IPS DF 4.7 (cell line): ENCODE data around the gene WDR27.

Experiments used
- DNase-seq: peaks from one replicate; pipeline ENCODE4 v3.0.0-alpha.2; 2013; ENCODE audit warnings: low spot score; ENCODE audit errors: extremely low read depth

WDR27 gene

GRCh38 chr6:169701954-169702839 is at the start of gene WDR27, which contains the start of gene C6orf120:
WDR27 (minus strand) TSS chr6:169702029; CDS start chr6:169689005, 13,024 bp downstream.
C6orf120 (plus strand) TSS chr6:169702126; CDS start chr6:169702460, 334 bp downstream.
- DNase-seq: peak; percentile 83

- no peak for DNase-seq
These were observed 44.7 kb upstream of the WDR27 start for GRCh38 chr6:169746556-169746955.

- DNase-seq: no peak
These were observed 43.6 kb upstream of the WDR27 start for GRCh38 chr6:169745405-169745804.

DNA sequence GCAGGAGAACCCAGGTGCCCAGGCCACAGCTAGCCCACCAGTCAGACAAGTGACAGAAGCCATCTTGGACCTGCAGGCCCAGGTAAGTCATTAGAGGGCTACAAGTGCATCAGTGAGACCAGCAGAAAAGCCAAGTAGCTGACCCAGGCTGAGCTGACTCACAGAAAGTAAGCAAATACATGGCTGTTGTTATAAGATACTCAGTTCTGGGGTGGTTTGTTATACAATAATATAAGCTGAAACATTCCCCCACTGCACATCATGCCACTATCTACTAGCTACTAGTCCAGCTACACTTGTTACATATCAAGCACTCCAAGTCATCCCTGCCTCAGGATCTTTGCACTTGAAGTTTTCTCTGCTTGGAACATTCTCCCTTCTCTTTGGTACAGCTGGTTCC is 39.5 kb upstream of the WDR27 start:
- DNase-seq: no peak

- DNase-seq: no peak
These were observed 37.2 kb upstream of the WDR27 start for GRCh38 chr6:169738976-169739529.

DNA sequence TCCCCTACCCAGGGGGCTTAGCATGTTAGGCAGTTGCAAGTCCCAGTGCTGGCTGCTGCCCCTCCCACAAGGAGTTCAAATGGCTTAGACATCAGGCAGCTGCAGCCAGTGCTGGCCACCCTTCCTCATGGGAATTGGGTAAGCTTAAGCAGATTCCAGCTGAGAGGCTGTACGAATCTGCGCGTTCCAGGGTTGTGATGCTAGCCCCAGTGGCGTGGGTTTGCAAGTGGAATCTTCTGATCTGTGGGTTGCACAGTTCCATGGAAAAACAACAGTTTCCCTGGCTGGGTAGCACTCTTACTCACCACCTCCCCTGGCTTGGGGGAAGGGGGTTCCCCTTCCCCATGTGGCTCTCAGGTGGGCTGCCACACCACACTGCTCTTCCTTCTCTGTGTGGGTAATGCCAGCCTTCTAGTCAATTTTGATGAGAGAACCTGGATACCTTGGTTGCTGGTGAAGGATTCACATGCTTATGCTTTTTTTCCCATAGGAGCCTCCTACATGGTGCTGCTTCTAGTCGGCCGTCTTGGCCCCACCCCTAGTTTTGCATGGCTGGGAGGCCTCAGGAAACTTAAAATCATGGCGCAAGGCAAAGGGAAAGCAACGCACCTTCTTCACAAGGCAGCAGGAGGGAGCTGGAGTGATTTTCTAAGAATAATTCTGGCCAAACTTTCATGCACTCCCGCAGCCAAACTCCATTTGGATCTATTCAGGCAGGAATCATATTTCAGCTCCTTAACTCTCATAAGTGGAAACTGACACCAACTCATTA is 36.6 kb upstream of the WDR27 start:
- no peak for DNase-seq

DNA sequence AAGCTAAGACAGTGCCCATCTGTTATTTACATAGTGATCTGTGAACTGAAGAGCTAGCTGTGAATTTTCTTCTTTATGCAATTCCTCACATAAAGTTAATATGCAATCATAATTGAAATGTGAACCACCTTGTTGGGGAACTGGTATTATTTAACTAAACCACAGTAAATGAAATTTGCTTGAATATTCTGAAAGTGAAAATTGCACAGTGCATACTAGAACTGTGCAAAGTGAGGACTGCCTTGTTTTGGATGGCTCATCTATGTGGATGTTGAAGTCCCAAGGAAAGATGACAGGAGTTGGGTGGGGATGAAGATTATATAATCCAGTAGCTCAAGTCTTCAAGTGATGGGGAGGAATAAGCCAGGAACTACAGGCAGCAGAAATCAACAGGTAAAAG is 28.1 kb upstream of the WDR27 start:
- DNase-seq: no peak

- DNase-seq: no peak
These were observed 25.1 kb upstream of the WDR27 start for GRCh38 chr6:169726963-169727362.

DNA sequence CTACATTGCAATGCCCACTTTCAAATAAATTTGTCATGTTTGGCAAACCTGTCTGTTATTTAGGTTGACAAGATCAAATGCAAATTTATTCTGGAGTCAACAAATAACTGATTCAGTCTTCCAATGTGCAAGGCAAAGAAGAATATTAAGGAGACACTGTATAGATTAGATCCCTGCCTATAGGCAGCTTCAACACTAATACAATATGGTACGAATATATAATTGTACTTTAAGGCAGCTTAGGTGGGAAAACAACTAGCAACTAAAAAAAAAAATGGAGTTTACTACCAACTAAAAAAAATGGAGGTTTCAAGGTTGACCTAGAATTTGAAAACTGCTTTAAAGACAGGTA is 24.2 kb upstream of the WDR27 start:
- DNase-seq: no peak

- DNase-seq: no peak
These were observed 23.6 kb upstream of the WDR27 start for GRCh38 chr6:169725125-169726048.

- no peak for DNase-seq
These were observed 22.8 kb upstream of the WDR27 start, which contains the start of gene PHF10 for GRCh38 chr6:169724494-169725124. PHF10 (minus strand) TSS chr6:169724500; CDS start chr6:169723931, 569 bp downstream.

GRCh38 chr6:169723991-169724493 is 22.2 kb upstream of the WDR27 start:
- no peak for DNase-seq

- DNase-seq: no peak
These were observed 21.5 kb upstream of the WDR27 start for GRCh38 chr6:169723200-169723909.

DNA sequence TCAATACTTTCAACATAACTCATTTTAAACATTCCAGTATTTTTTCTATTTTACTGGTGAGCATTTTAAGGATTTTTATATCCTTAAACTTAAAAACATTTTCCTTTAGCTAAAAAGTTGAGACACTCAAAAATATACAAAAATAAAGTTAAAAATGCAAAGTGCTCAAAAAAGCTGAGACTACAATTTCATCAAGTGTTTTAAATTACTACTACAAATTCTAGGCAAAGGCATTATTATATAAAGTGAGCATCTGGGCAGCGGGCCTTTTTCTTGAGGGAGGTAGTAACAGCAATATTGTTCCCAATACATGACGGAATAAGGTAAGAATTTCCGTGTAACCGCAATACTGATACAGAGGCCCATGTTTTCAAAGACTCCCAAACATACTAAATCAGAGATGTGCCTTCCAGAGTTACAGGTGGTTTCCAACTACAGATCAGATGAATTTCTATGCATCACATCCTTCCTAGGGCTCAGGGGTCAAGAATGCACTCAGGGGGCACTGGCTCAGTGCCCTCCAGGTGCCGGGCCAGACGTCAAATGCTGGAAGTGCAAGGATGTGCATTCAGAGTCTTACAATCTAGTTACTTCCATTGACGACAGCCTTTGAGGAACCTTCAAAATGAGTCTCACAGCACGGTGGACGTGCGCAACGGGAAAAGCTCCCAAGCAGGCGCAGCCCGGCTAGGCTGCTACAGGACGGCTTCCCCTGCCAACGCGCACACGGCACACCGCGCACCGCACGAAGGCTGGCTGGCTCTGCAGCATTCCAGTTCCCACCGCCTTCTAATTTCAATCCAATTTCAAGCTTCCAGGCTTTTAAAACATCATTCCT is 20.8 kb upstream of the WDR27 start:
- no peak for DNase-seq

DNA sequence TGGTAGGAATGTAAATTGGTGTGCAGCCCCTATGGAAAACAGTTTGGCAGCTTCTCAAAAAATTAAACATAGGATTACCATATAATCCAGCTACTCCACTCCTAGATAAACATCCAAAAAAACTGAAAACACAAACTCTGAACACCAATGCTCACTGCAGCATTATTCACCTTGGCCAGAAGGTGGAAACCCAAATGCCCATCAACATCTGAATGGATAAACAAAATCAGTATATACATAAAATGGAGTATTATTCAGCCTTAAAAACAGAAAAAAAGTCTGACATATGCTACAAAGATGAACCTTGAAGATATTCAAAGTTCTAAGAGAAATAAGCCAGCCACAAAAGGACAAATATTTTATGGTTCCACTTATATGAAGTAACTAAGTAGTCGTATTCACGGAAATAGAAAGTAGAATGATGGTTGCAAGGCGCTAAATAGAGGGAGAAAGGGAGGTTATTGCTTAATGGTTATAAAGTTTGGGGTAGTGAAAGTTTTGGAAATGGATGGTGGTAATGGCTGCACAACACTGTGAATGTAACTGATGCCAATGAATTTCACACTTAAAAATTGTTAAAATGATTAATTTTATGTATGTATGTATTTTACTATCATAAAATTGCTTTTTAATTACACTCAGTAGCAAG is 18.5 kb upstream of the WDR27 start:
- DNase-seq: no peak

GRCh38 chr6:169719117-169719516 is 17.3 kb upstream of the WDR27 start:
- DNase-seq: no peak

- DNase-seq: no peak
These were observed 12.8 kb upstream of the WDR27 start for GRCh38 chr6:169714595-169714994.

GRCh38 chr6:169714178-169714577 is 12.3 kb upstream of the WDR27 start:
- no peak for DNase-seq
